Neural cell (in vitro differentiated cells): ENCODE data around the gene PMM2. TPM values are rescaled to one million over a fixed set of nuclear protein-coding genes. Genes with fewer than 3 reads are reported as not detected.

Source experiments
- H2AFZ ChIP-seq: fragments of 200-600, 300-800 bp; sonication (generic), shearing (Covaris generic); 2 replicates; pipeline ENCODE4 v1.6.0; 2014; ENCODE audit warnings: low read depth, mild to moderate bottlenecking, antibody characterized with exemption, low read length, moderate library complexity
- H3F3A ChIP-seq: fragments of 200-600 bp; shearing (Covaris generic); 2 replicates; pipeline ENCODE4 v1.6.1; 2016; ENCODE audit warnings: mild to moderate bottlenecking, moderate library complexity, mixed read lengths, antibody characterized with exemption, low read length; ENCODE audit not compliant: insufficient read depth, poor library complexity, severe bottlenecking
- H3K27ac ChIP-seq: fragments of 200-600, 300-800 bp; sonication (generic), shearing (Covaris generic); 2 replicates; pipeline ENCODE4 v1.5.1; 2014; ENCODE audit warnings: mild to moderate bottlenecking, low read length, moderate library complexity
- H3K27me3 ChIP-seq: fragments of 300-800, 200-600 bp; sonication (generic), shearing (Covaris generic); 2 replicates; pipeline ENCODE4 v1.6.0; 2014; ENCODE audit warnings: mild to moderate bottlenecking, low read depth, low read length, moderate library complexity; ENCODE audit not compliant: insufficient read depth
- H3K36me3 ChIP-seq: fragments of 300-800, 200-600 bp; sonication (generic), shearing (Covaris generic); 2 replicates; pipeline ENCODE4 v1.5.1; 2014; ENCODE audit warnings: mild to moderate bottlenecking, antibody characterized with exemption, low read length, moderate library complexity; ENCODE audit not compliant: insufficient read depth
- H3K4me2 ChIP-seq: fragments of 300-800, 200-600 bp; sonication (generic), shearing (Covaris generic); 2 replicates; pipeline ENCODE4 v1.6.0; 2014; ENCODE audit warnings: mild to moderate bottlenecking, low read length
- H3K4me3 ChIP-seq: fragments of 300-800, 200-600 bp; sonication (generic), shearing (Covaris generic); 2 replicates; pipeline ENCODE4 v1.5.1; 2014; ENCODE audit warnings: mild to moderate bottlenecking, low read length, moderate library complexity
- H3K79me2 ChIP-seq: fragments of 200-600 bp; shearing (Covaris generic); replicated peaks from 2 replicates; pipeline ENCODE4 v1.6.0; 2014; ENCODE audit warnings: mild to moderate bottlenecking, low read length, moderate library complexity; ENCODE audit not compliant: insufficient read depth
- H3K9ac ChIP-seq: fragments of 300-800, 200-600 bp; sonication (generic), shearing (Covaris generic); 2 replicates; pipeline ENCODE4 v1.6.1; 2016; ENCODE audit warnings: mild to moderate bottlenecking, low read length, mixed read lengths
- H3K9me2 ChIP-seq: fragments of 200-600 bp; shearing (Covaris generic); 2 replicates; pipeline ENCODE4 v1.6.1; 2016; ENCODE audit warnings: mild to moderate bottlenecking, low read length, mixed read lengths; ENCODE audit not compliant: insufficient read depth
- H3K9me3 ChIP-seq: fragments of 200-600, 300-800 bp; sonication (generic), shearing (Covaris generic); 2 replicates; pipeline ENCODE4 v1.6.1; 2016; ENCODE audit warnings: mild to moderate bottlenecking, mixed run types, low read length, moderate library complexity, mixed read lengths
- H4K20me1 ChIP-seq: fragments of 200-600 bp; shearing (Covaris generic); 2 replicates; pipeline ENCODE4 v1.6.1; 2016; ENCODE audit warnings: mild to moderate bottlenecking, mixed run types; ENCODE audit not compliant: insufficient read depth
- CTCF ChIP-seq: fragments of 450-650 bp; IDR thresholded peaks from 2 replicates; pipeline ENCODE4 v1.5.1; 2014; ENCODE audit warnings: antibody characterized with exemption, mild to moderate bottlenecking, moderate library complexity; ENCODE audit not compliant: poor library complexity, severe bottlenecking
- EP300 ChIP-seq: fragments of 450-650 bp; conservative IDR thresholded peaks from 2 replicates; pipeline ENCODE4 v1.6.1; 2014; ENCODE audit warnings: antibody characterized with exemption, mild to moderate bottlenecking, moderate library complexity; ENCODE audit not compliant: poor library complexity, severe bottlenecking
- EZH2 ChIP-seq: fragments of 200-600, 300-800 bp; shearing (Covaris generic), sonication (generic); IDR thresholded peaks from 2 replicates; pipeline ENCODE4 v1.6.1; 2014; ENCODE audit warnings: antibody characterized with exemption, low read length, borderline replicate concordance, mild to moderate bottlenecking; ENCODE audit not compliant: insufficient read depth, poor library complexity, severe bottlenecking
- MXI1 ChIP-seq: fragments of 450-650 bp; conservative IDR thresholded peaks from 2 replicates; pipeline ENCODE4 v1.6.1; 2014; ENCODE audit warnings: antibody characterized with exemption, mild to moderate bottlenecking; ENCODE audit not compliant: poor library complexity, severe bottlenecking
- POLR2AphosphoS5 ChIP-seq: IDR thresholded peaks from 2 replicates; pipeline ENCODE4 v1.6.1; 2012
- RAD21 ChIP-seq: fragments of 450-650 bp; conservative IDR thresholded peaks from 2 replicates; pipeline ENCODE4 v1.6.1; 2014; ENCODE audit warnings: antibody characterized with exemption, mild to moderate bottlenecking, moderate library complexity
- SMC3 ChIP-seq: fragments of 450-650 bp; conservative IDR thresholded peaks from 2 replicates; pipeline ENCODE4 v1.6.1; 2014; ENCODE audit warnings: antibody characterized with exemption, mild to moderate bottlenecking, moderate library complexity; ENCODE audit not compliant: poor library complexity
- TAF1 ChIP-seq: IDR thresholded peaks from 2 replicates; pipeline ENCODE4 v1.6.1; 2012; ENCODE audit warnings: low read depth
- polyA plus RNA-seq: library from polyadenylated mRNA; depleted of rRNA; stranded (reverse); fragments of >200 nt; gene quantifications from 2 replicates; pipeline ENCODE4 v1.2.3, GENCODE V29; 2014
- TF ChIP-seq, protein P1 (sequence below): IDR thresholded peaks from 2 replicates; pipeline ENCODE4 v1.6.1; 2012; ENCODE audit warnings: borderline replicate concordance

The PMM2 gene
- polyA plus RNA-seq, 1 donor from 2014 or later, result 20.2 TPM

DNA sequence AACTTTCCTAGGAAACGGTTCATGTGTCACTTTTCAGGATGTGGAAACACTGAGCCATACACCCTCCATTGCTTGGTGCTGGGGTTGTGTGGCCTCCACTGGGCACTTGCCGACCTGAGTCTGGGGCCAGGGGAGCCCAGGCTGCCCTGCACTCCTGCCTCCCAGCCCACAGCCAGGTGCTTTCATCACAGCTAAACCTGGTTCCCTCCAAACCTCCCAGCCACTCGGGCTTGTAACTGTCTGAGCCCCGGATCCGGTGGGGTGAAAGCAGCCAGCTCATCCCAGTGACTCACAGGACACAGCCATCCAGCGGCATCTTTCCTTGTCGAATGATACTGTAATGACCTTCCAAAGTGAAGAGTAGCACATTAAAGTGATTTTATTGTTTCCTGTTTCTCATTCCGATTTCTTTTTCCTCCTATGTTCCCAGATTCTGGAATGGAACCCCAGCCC lies 51.3 kb downstream of the PMM2 start (continued):
- TF ChIP-seq CTCF, result no peak
- TF ChIP-seq EZH2, result no peak

- H3K27me3 ChIP-seq, result no peaks in the 10 kb centered on the region
- H3K27ac ChIP-seq, result no peak overlapping the region
- H3F3A ChIP-seq, result no peaks in the 10 kb centered on the region
- H3K9ac ChIP-seq, result no peak overlapping the region
- H3K4me3 ChIP-seq, result no peak overlapping the region
- no peak overlapping the region for H2AFZ ChIP-seq
- TF ChIP-seq POLR2AphosphoS5, result no peak
- TF ChIP-seq, protein P1, sequence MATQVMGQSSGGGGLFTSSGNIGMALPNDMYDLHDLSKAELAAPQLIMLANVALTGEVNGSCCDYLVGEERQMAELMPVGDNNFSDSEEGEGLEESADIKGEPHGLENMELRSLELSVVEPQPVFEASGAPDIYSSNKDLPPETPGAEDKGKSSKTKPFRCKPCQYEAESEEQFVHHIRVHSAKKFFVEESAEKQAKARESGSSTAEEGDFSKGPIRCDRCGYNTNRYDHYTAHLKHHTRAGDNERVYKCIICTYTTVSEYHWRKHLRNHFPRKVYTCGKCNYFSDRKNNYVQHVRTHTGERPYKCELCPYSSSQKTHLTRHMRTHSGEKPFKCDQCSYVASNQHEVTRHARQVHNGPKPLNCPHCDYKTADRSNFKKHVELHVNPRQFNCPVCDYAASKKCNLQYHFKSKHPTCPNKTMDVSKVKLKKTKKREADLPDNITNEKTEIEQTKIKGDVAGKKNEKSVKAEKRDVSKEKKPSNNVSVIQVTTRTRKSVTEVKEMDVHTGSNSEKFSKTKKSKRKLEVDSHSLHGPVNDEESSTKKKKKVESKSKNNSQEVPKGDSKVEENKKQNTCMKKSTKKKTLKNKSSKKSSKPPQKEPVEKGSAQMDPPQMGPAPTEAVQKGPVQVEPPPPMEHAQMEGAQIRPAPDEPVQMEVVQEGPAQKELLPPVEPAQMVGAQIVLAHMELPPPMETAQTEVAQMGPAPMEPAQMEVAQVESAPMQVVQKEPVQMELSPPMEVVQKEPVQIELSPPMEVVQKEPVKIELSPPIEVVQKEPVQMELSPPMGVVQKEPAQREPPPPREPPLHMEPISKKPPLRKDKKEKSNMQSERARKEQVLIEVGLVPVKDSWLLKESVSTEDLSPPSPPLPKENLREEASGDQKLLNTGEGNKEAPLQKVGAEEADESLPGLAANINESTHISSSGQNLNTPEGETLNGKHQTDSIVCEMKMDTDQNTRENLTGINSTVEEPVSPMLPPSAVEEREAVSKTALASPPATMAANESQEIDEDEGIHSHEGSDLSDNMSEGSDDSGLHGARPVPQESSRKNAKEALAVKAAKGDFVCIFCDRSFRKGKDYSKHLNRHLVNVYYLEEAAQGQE, result no peak
- TF ChIP-seq TAF1, result no peak
- TF ChIP-seq EP300, result no peak
- no peak for TF ChIP-seq RAD21
- no peak for TF ChIP-seq EZH2
- no peak for TF ChIP-seq MXI1
- no peak for TF ChIP-seq SMC3
- no peak for TF ChIP-seq CTCF
- no peaks in the 10 kb centered on the region for H3K36me3 ChIP-seq
- no peaks in the 10 kb centered on the region for H3K79me2 ChIP-seq
- no peaks in the 10 kb centered on the region for H3K9me3 ChIP-seq
- no peaks in the 10 kb centered on the region for H4K20me1 ChIP-seq
- H3K4me2 ChIP-seq, result no peak overlapping the region
- H3K9me2 ChIP-seq, result no peaks in the 10 kb centered on the region
Observed at GRCh38 chr16:8849411-8850011, 51.9 kb downstream of the PMM2 start.
